Right lobe of liver (tissue), 6 donors: ENCODE results near the gene KIAA0513. TPM values are rescaled to one million over a fixed set of nuclear protein-coding genes. Genes with fewer than 3 reads are reported as not detected.
A peak's percentile ranks its signal among the peaks of the same experiment; 100 is the strongest.

Source experiments
- ATAC-seq, 4 donors: fragments of 200-7000 bp; cut with Tn5 transposase; one replicate each; pipeline ENCODE4 v1.9.1; 2020; ENCODE audit warnings: mild to moderate bottlenecking in 4 of 4, moderate library complexity in 4 of 4
- DNase-seq, 3 donors: peaks; one replicate each; pipeline ENCODE4 v3.0.0-alpha.2; 2020
- H3K27ac ChIP-seq, 3 donors: fragments of 200-600 bp; one replicate each; pipeline ENCODE4 v1.8.0; 2022
- H3K27me3 ChIP-seq, 2 donors: fragments of 200-600 bp; one replicate each; pipeline ENCODE4 v1.8.0; 2022
- H3K36me3 ChIP-seq, 4 donors: fragments of 200-600 bp; sonication (generic) in 1 of 4; one replicate each; pipeline versions ENCODE4 v1.5.1 to v1.8.0; 2017 to 2022; ENCODE audit warnings: control low read depth in 1 of 4
- H3K4me1 ChIP-seq, 4 donors: fragments of 200-600 bp; sonication (generic) in 1 of 4; one replicate each; pipeline versions ENCODE4 v1.5.1 to v1.8.0; 2017 to 2022; ENCODE audit warnings: control low read depth in 1 of 4
- H3K4me3 ChIP-seq, 3 donors: fragments of 200-600 bp; one replicate each; pipeline ENCODE4 v1.8.0; 2022
- H3K9me3 ChIP-seq, 4 donors: fragments of 200-600 bp; sonication (generic) in 1 of 4; one replicate each; pipeline versions ENCODE4 v1.5.1 to v1.8.0; 2017 to 2022; ENCODE audit warnings: control low read depth in 1 of 4
- CTCF ChIP-seq, 4 donors: fragments of 200-600 bp in 3 of 4; fragments of 450-650 bp in 1 of 4; IDR thresholded peaks; one replicate each; pipeline versions ENCODE4 v1.5.1 to v1.8.0; 2016 to 2022; ENCODE audit warnings: antibody characterized with exemption in 4 of 4, mild to moderate bottlenecking in 2 of 4
- POLR2A ChIP-seq: fragments of 450-650 bp; IDR thresholded peaks from one replicate; pipeline ENCODE4 v1.6.1; 2017; ENCODE audit warnings: antibody characterized with exemption, mild to moderate bottlenecking
- WGBS: methylation state at CpG from one replicate; pipeline ENCODE4 v1.1.6; 2018; ENCODE audit warnings: low coverage, low lambda C conversion rate; ENCODE audit not compliant: insufficient coverage; ENCODE audit errors: missing lambda C conversion rate; 5-methylcytosine and 5-hydroxymethylcytosine counted together
- intact Hi-C, 2 donors: fragments of 100-400 bp; cut with DNase I; formaldehyde crosslinking; loops; one replicate each; pipeline versions ENCODE4 v1.11.2 to v1.14.1; 2022
- total RNA-seq, 6 experiments: library from RNA; depleted of rRNA in 2 of 6; stranded (reverse); fragments of >200 nt in 2 of 6; fragmentation: NEBNext Ultra II Directional in 3 of 6; extraction: Animal tissue kit (Norgen Biotek cat#: 25700) in 3 of 6; gene quantifications; one replicate each; pipeline versions ENCODE4 v1.1.0 to v1.2.4, GENCODE V29; 2016 to 2023
- donor health status: DM: no; HTN: yes; CAD: no.
- donor health status: DM: no; HTN: no; CAD: no.
- donor health status: DM: no; HTN: no; CAD: no.
- donor health status: DM: no; HTN: yes; CAD: no.
- donor health status: DM: no; HTN: yes; CAD: no.

Gene KIAA0513
- total RNA-seq, 6 experiments from 2014 or later, result 2.6 to 7.4 (median 4.7) TPM

GRCh38 chr16:85136213-85136701 is 108.7 kb downstream of the KIAA0513 start:
- intact Hi-C loops, result no loop called here
- Histone ChIP-seq H3K36me3 (no peaks in the 10 kb centered on the region), H3K4me3 (peak overlapping the region in 1 of 3 donors; percentile 35), H3K4me1 (peaks cover 0 to 10% (median 3%) of the 10 kb centered on the region in 4 donors), H3K9me3 (peaks cover 0 to 5% (median 0%) of the 10 kb centered on the region in 4 donors), H3K27me3 (no peaks in the 10 kb centered on the region), H3K27ac (peak overlapping the region; percentile 27 to 72 (median 67))
- 65% methylated on average over 6 of the region's 12 CpGs for WGBS
- DNase-seq (peak in 1 of 3 donors; percentile 50), ATAC-seq (peak in 3 of 4 donors; percentile 21 to 38 (median 23))
- TF ChIP-seq CTCF (IDR thresholded peaks at IDR 0.05) (no peak), POLR2A (no peak)

- ATAC-seq (peak; percentile 60 to 77 (median 68)), DNase-seq (peak; percentile 61 to 83 (median 82))
- peak overlapping the region; percentile 54 to 72 (median 67) for H3K27ac ChIP-seq
- no peaks in the 10 kb centered on the region for H3K36me3 ChIP-seq
- peak overlapping the region; percentile 23 to 50 (median 34) for H3K4me3 ChIP-seq
- H3K27me3 ChIP-seq, result no peaks in the 10 kb centered on the region
- intact Hi-C loops, result no loop called here
- peaks cover 0 to 10% (median 3%) of the 10 kb centered on the region in 4 donors for H3K4me1 ChIP-seq
- H3K9me3 ChIP-seq, result peaks cover 0 to 5% (median 0%) of the 10 kb centered on the region in 4 donors
- 54% methylated on average over 6 of the region's 17 CpGs for WGBS
- no peak for TF ChIP-seq CTCF (IDR thresholded peaks at IDR 0.05)
- no peak for TF ChIP-seq POLR2A
These were observed 109.2 kb downstream of the KIAA0513 start for GRCh38 chr16:85136702-85137322.

- H3K27me3 ChIP-seq, result no peaks in the 10 kb centered on the region
- WGBS, result 6% methylated on average over 12 of the region's 29 CpGs
- intact Hi-C loops, result no loop called here
- peak; percentile 92 to 94 (median 94) for ATAC-seq
- peaks cover 0 to 10% (median 3%) of the 10 kb centered on the region in 4 donors for H3K4me1 ChIP-seq
- H3K9me3 ChIP-seq, result peaks cover 0 to 5% (median 0%) of the 10 kb centered on the region in 4 donors
- DNase-seq, result peak; percentile 95 to 97 (median 97)
- H3K4me3 ChIP-seq, result peak overlapping the region; percentile 23 to 50 (median 34)
- no peak for TF ChIP-seq CTCF (IDR thresholded peaks at IDR 0.05)
- peak; percentile 43 for TF ChIP-seq POLR2A
- peak overlapping the region; percentile 54 to 72 (median 67) for H3K27ac ChIP-seq
- no peaks in the 10 kb centered on the region for H3K36me3 ChIP-seq
These were observed 109.9 kb downstream of the KIAA0513 start for GRCh38 chr16:85137323-85138072.

GRCh38 chr16:85138073-85138824 is 110.7 kb downstream of the KIAA0513 start:
- no peak for TF ChIP-seq CTCF (IDR thresholded peaks at IDR 0.05)
- no peak for TF ChIP-seq POLR2A
- Histone ChIP-seq H3K4me1 (peaks cover 0 to 10% (median 3%) of the 10 kb centered on the region in 4 donors), H3K27me3 (no peaks in the 10 kb centered on the region), H3K36me3 (no peaks in the 10 kb centered on the region), H3K27ac (peak overlapping the region in 1 of 3 donors; percentile 54), H3K9me3 (peaks cover 0 to 5% (median 0%) of the 10 kb centered on the region in 4 donors), H3K4me3 (no peak overlapping the region)
- DNase-seq, result no peak
- no peak for ATAC-seq
- intact Hi-C loops, result no loop called here
- 79% methylated on average over 9 of the region's 12 CpGs for WGBS
